ENCODE measurements around the gene IRX6. TPM values are rescaled to one million over a fixed set of nuclear protein-coding genes. Genes with fewer than 3 reads are reported as not detected.

IRX6 gene
- total RNA-seq, 1 donor from 2014 or later: not detected

DNA sequence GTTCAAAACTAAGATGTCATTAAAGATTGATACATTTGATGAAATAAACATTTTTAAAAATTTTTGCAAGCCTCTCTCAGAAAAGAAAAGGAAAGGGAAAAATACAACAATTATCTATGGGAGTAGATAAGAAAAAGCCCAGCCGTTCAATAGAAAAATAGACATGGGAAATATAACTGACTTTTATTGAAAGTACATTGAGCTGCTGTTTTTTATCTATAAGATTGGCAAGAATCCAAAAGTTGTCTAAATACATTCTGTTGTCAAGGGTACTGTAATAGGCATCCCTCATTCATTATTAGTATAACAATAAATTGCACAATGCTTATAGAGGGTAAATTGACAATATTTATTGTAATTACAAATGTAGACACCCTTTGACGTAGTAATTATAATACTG lies 38.4 kb upstream of the IRX6 start:
- TF ChIP-seq, protein P1, sequence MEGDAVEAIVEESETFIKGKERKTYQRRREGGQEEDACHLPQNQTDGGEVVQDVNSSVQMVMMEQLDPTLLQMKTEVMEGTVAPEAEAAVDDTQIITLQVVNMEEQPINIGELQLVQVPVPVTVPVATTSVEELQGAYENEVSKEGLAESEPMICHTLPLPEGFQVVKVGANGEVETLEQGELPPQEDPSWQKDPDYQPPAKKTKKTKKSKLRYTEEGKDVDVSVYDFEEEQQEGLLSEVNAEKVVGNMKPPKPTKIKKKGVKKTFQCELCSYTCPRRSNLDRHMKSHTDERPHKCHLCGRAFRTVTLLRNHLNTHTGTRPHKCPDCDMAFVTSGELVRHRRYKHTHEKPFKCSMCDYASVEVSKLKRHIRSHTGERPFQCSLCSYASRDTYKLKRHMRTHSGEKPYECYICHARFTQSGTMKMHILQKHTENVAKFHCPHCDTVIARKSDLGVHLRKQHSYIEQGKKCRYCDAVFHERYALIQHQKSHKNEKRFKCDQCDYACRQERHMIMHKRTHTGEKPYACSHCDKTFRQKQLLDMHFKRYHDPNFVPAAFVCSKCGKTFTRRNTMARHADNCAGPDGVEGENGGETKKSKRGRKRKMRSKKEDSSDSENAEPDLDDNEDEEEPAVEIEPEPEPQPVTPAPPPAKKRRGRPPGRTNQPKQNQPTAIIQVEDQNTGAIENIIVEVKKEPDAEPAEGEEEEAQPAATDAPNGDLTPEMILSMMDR (IDR thresholded peaks at IDR 0.05; ENCODE audit: insufficient read depth, low read length, severe bottlenecking): no peak
- peaks cover 3% of the 10 kb centered on the region for H3K27me3 ChIP-seq (ENCODE audit: control insufficient read depth, insufficient read depth, low read length)
- FAIRE-seq (no peak), DNase-seq (ENCODE audit: low read depth) (no peak)
- H3K36me3 ChIP-seq (ENCODE audit: control insufficient read depth, insufficient read depth, low read length): no peaks in the 10 kb centered on the region
- no peak overlapping the region for H3K4me3 ChIP-seq (ENCODE audit: low read depth, low read length)

DNA sequence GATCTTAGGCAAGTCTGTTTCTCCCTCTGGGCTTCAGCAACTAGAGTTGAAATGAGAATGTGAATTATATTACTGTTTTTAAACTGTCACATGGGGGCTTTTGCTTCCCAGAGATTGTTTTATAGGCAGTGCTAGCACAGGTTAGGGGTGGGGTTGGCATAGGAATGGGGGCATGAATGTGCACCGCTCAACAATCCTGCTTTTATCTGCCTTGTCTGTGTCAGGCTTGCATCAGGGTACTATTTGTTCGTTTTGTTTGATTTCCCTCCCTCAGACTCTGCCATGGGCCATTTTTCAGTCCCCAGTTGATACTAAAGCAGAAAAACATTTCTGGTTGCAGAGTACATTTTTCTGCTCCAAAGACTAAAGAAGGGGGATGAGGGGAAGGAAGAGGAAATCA lies 34.6 kb upstream of the IRX6 start:
- DNase-seq (ENCODE audit: low read depth) (no peak), FAIRE-seq (no peak)
- no peak overlapping the region for H3K4me3 ChIP-seq (ENCODE audit: low read depth, low read length)
- TF ChIP-seq, protein P1 (IDR thresholded peaks at IDR 0.05; ENCODE audit: insufficient read depth, low read length, severe bottlenecking): no peak
- no peaks in the 10 kb centered on the region for H3K36me3 ChIP-seq (ENCODE audit: control insufficient read depth, insufficient read depth, low read length)
- peaks cover 2% of the 10 kb centered on the region for H3K27me3 ChIP-seq (ENCODE audit: control insufficient read depth, insufficient read depth, low read length)

DNA sequence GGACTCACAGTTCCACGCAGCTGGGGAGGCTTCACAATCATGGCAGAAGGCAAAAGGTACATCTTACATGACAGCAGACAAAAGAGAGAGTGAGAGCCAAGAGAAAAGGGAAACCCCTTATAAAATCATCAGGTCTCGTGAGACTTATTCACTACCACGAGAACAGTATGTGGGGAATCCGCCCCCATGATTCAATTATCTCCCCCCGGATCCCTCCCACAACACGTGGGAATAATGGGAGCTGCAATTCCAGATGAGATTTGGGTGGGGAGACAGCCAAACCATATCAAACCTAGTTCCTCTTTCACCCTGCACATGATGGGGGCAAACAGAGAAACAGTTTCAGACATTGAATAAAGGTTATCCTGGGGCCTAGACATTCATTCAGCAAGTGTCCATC lies 32.2 kb upstream of the IRX6 start:
- FAIRE-seq (no peak), DNase-seq (ENCODE audit: low read depth) (no peak)
- Histone ChIP-seq H3K36me3 (ENCODE audit: control insufficient read depth, insufficient read depth, low read length) (no peaks in the 10 kb centered on the region), H3K4me3 (ENCODE audit: low read depth, low read length) (no peak overlapping the region), H3K27me3 (ENCODE audit: control insufficient read depth, insufficient read depth, low read length) (no peaks in the 10 kb centered on the region)
- TF ChIP-seq, protein P1 (IDR thresholded peaks at IDR 0.05; ENCODE audit: insufficient read depth, low read length, severe bottlenecking): no peak

DNA sequence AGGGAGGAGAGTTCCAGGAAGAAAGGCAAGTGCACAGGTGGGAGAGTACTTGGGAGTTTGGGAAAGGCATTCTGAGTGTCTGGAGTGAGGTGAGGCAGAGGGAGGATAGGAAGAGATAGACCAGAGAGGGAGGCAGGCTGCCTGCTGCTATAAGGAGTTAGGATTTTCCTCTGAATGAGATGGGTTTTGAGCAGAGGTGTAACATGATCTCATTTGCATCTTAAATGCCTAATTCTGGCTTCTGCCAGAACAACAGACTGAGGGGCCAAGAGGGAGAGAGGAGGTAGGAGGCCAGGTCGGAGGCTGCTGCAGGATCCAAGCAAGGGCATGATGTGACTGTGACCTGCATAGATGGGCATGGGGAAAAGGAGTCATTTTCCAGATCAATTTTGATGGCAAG lies 31.5 kb upstream of the IRX6 start:
- TF ChIP-seq, protein P1 (IDR thresholded peaks at IDR 0.05; ENCODE audit: insufficient read depth, low read length, severe bottlenecking): no peak
- Histone ChIP-seq H3K27me3 (ENCODE audit: control insufficient read depth, insufficient read depth, low read length) (no peaks in the 10 kb centered on the region), H3K4me3 (ENCODE audit: low read depth, low read length) (no peak overlapping the region), H3K36me3 (ENCODE audit: control insufficient read depth, insufficient read depth, low read length) (no peaks in the 10 kb centered on the region)
- DNase-seq (ENCODE audit: low read depth) (no peak), FAIRE-seq (no peak)

DNA sequence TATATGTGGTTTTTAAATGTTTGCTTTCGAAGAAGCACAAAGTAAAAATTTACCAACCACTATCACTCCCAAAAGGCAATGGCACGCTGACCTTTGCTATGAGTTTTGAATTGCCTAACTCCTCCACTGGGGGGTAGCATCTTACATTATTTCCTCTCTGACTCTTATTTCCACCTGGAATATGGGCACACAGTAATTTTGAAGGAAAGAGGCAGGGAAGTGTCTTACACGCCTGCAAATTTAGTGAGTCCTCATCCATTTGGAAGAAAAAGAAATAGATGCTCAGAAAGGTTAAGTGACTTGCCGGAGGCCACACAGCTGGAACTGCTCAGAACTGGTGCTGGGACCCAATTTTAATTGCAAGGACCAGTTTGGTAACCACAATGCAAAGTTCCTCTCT lies 29.9 kb upstream of the IRX6 start:
- FAIRE-seq (no peak), DNase-seq (ENCODE audit: low read depth) (no peak)
- no peak overlapping the region for H3K4me3 ChIP-seq (ENCODE audit: low read depth, low read length)
- no peaks in the 10 kb centered on the region for H3K36me3 ChIP-seq (ENCODE audit: control insufficient read depth, insufficient read depth, low read length)
- TF ChIP-seq, protein P1 (IDR thresholded peaks at IDR 0.05; ENCODE audit: insufficient read depth, low read length, severe bottlenecking): no peak
- H3K27me3 ChIP-seq (ENCODE audit: control insufficient read depth, insufficient read depth, low read length): no peaks in the 10 kb centered on the region

DNA sequence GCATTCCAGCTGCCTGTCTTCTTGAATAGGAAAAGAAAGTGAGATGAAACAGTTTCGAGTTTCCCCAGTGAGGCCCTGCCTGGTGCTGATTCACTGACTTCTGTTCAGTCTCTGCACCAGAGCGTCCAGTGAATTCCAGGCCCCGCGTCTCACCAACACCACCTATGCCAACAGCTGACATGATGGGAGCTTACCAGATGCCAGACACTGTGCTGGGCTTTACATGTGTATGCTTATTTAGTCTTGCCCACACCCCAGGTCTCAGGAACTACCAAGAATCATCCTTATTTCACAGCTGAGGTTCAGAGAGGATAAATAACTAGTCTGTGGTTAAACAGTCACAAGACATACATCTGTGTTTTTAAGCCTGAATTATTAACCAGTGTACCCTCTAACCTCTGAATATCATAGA lies 29.1 kb upstream of the IRX6 start:
- Histone ChIP-seq H3K36me3 (ENCODE audit: control insufficient read depth, insufficient read depth, low read length) (no peaks in the 10 kb centered on the region), H3K27me3 (ENCODE audit: control insufficient read depth, insufficient read depth, low read length) (no peaks in the 10 kb centered on the region), H3K4me3 (ENCODE audit: low read depth, low read length) (no peak overlapping the region)
- FAIRE-seq: peak; percentile 73
- TF ChIP-seq, protein P1 (IDR thresholded peaks at IDR 0.05; ENCODE audit: insufficient read depth, low read length, severe bottlenecking): no peak
- DNase-seq (ENCODE audit: low read depth): peak; percentile 59

All from bronchial epithelial cell (primary cell).